NCI-H2107 treated with DMSO at 0.1 percent for 48 hours (cell line): ENCODE data around the gene PTPRN2.

Source experiments
- DNase-seq: peaks from one replicate; lab custom pipeline; 2025; ENCODE audit not compliant: unreplicated experiment; lab: John Stamatoyannopoulos, UW

The PTPRN2 gene

GRCh38 chr7:157528785-157529341 is 1058.8 kb downstream of the PTPRN2 start:
- no peak for DNase-seq

GRCh38 chr7:157527686-157528085 is 1059.9 kb downstream of the PTPRN2 start:
- DNase-seq, result no peak

- DNase-seq, result no peak
Observed at GRCh38 chr7:157526913-157527634, 1060.5 kb downstream of the PTPRN2 start.

- DNase-seq, result no peak
Observed at GRCh38 chr7:157526005-157526912, 1061.4 kb downstream of the PTPRN2 start.

- DNase-seq, result no peak
Observed at GRCh38 chr7:157525491-157525915, 1062.1 kb downstream of the PTPRN2 start.

- no peak for DNase-seq
Observed at GRCh38 chr7:157524731-157525130, 1062.9 kb downstream of the PTPRN2 start.

- no peak for DNase-seq
Observed at GRCh38 chr7:157523766-157524421, 1063.7 kb downstream of the PTPRN2 start.

GRCh38 chr7:157523371-157523765 is 1064.3 kb downstream of the PTPRN2 start:
- DNase-seq, result no peak

- no peak for DNase-seq
Observed at GRCh38 chr7:157522954-157523353, 1064.7 kb downstream of the PTPRN2 start.

GRCh38 chr7:157522189-157522588 is 1065.4 kb downstream of the PTPRN2 start:
- no peak for DNase-seq

- no peak for DNase-seq
Observed at GRCh38 chr7:157521752-157522151, 1065.9 kb downstream of the PTPRN2 start.

GRCh38 chr7:157521061-157521731 is 1066.4 kb downstream of the PTPRN2 start:
- DNase-seq, result no peak

GRCh38 chr7:157520249-157520648 is 1067.4 kb downstream of the PTPRN2 start:
- DNase-seq, result no peak

GRCh38 chr7:157519798-157520244 is 1067.8 kb downstream of the PTPRN2 start:
- no peak for DNase-seq

- no peak for DNase-seq
Observed at GRCh38 chr7:157519246-157519645, 1068.4 kb downstream of the PTPRN2 start.

GRCh38 chr7:157518514-157519175 is 1069.0 kb downstream of the PTPRN2 start:
- DNase-seq, result no peak

- DNase-seq, result no peak
Observed at GRCh38 chr7:157517782-157518513, 1069.7 kb downstream of the PTPRN2 start.

- DNase-seq, result no peak
Observed at GRCh38 chr7:157516911-157517781, 1070.5 kb downstream of the PTPRN2 start.
